Sigmoid colon (tissue), 7 donors: ENCODE measurements around the gene SLC35F1. TPM values are rescaled to one million over a fixed set of nuclear protein-coding genes. Genes with fewer than 3 reads are reported as not detected.

Source experiments
- DNase-seq: peaks from one replicate; pipeline ENCODE4 v3.0.0-alpha.2; 2019
- H3K27ac ChIP-seq, 4 donors: fragments of 200-600 bp; sonication (generic); one replicate each; pipeline ENCODE4 v1.5.1; 2016 to 2019; ENCODE audit warnings: mild to moderate bottlenecking in 1 of 4
- H3K27me3 ChIP-seq, 3 donors: fragments of 200-600 bp; sonication (generic); one replicate each; pipeline ENCODE4 v1.5.1; 2019; ENCODE audit warnings: mild to moderate bottlenecking in 1 of 3
- H3K36me3 ChIP-seq, 4 donors: fragments of 200-600 bp; sonication (generic); one replicate each; pipeline ENCODE4 v1.5.1; 2016 to 2019
- H3K4me1 ChIP-seq, 4 donors: fragments of 200-600 bp; sonication (generic); one replicate each; pipeline ENCODE4 v1.5.1; 2017 to 2019
- H3K4me3 ChIP-seq, 4 donors: fragments of 200-600 bp; sonication (generic); one replicate each; pipeline ENCODE4 v1.5.1; 2017 to 2019; ENCODE audit warnings: mild to moderate bottlenecking in 2 of 4, moderate library complexity in 1 of 4
- H3K9me3 ChIP-seq, 4 donors: fragments of 200-600 bp in 3 of 4; sonication (generic) in 3 of 4; one replicate each; pipeline versions ENCODE4 v1.5.1 to v1.6.1; 2013 to 2019
- EP300 ChIP-seq, 4 donors: sonication (generic); formaldehyde crosslinking; IDR thresholded peaks; one replicate each; pipeline ENCODE4 v1.6.1; 2017; ENCODE audit warnings: antibody characterized with exemption in 4 of 4
- POLR2A ChIP-seq, 2 donors: fragments of 450-650 bp; IDR thresholded peaks; one replicate each; pipeline ENCODE4 v1.6.1; 2016; ENCODE audit warnings: antibody characterized with exemption in 2 of 2, mild to moderate bottlenecking in 2 of 2, moderate library complexity in 2 of 2
- POLR2AphosphoS5 ChIP-seq, 4 donors: sonication (generic); formaldehyde crosslinking; IDR thresholded peaks; one replicate each; pipeline ENCODE4 v1.6.1; 2017; ENCODE audit warnings: antibody characterized with exemption in 4 of 4
- WGBS, 2 donors: extraction: QIAGEN DNeasy Blood & Tissue Kit; methylation state at CpG; one replicate each; pipeline ENCODE4 v1.1.7; 2013; 5-methylcytosine and 5-hydroxymethylcytosine counted together
- intact Hi-C: fragments of 100-400 bp; cut with DNase I; formaldehyde crosslinking; loops from one replicate; pipeline ENCODE4 v1.15.1; 2023
- polyA plus RNA-seq, 3 donors: library from polyadenylated mRNA; stranded (reverse); fragments of 200-250 nt; gene quantifications; one replicate each; pipeline ENCODE4 v1.2.3, GENCODE V29; 2013
- total RNA-seq, 4 donors: library from RNA; depleted of rRNA; stranded (reverse); fragments of >200 nt; gene quantifications; one replicate each; pipeline ENCODE4 v1.1.0, GENCODE V29; 2016
- TF ChIP-seq, protein P1 (sequence below), 4 experiments: fragments of 450-650 bp in 3 of 4; fragments of 200-600 bp in 1 of 4; IDR thresholded peaks; one replicate each; pipeline ENCODE4 v1.5.1; 2016 to 2019; ENCODE audit warnings: antibody characterized with exemption in 4 of 4, mild to moderate bottlenecking in 3 of 4, moderate library complexity in 2 of 4
- donor health status: healthy with polysubstance abuse.
- donor health status: Bipolar disorder and iron deficiency.
- donor health status: healthy.

The SLC35F1 gene
- total and polyA plus RNA-seq, 7 donors = under 0.01 to 8.9 (median 4.0) TPM; not detected in 1

DNA sequence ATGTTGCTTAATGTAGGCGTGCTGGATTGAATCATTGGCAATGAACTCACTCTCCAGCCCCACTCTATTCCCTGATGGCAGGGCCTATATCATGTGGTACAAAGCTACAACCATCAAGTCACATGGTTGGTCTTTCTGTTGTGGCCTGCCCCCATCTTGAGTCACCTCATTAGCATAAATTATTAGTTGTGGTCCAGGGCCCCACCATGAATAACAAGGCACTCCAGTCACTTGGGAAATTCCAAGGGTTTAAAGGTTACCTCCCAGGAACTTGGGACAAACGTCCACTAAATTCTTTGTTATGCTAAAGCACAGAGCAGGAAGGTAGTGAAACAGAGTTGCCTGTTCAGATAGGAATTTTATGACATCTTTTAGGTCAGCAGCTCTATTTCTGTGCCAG lies 193.7 kb downstream of the SLC35F1 start:
- no peak for DNase-seq
- 39 to 54% methylated on average over 2 of the region's 2 CpGs for WGBS, 2 donors
- Histone ChIP-seq H3K4me1 (peaks cover 0 to 8% (median 0%) of the 10 kb centered on the region in 4 donors), H3K27me3 (no peaks in the 10 kb centered on the region), H3K9me3 (no peaks in the 10 kb centered on the region), H3K4me3 (no peak overlapping the region), H3K36me3 (no peaks in the 10 kb centered on the region), H3K27ac (no peak overlapping the region)
- no peak for TF ChIP-seq EP300 (IDR thresholded peaks at IDR 0.05)
- TF ChIP-seq POLR2AphosphoS5 (IDR thresholded peaks at IDR 0.05) = no peak
- TF ChIP-seq, protein P1, sequence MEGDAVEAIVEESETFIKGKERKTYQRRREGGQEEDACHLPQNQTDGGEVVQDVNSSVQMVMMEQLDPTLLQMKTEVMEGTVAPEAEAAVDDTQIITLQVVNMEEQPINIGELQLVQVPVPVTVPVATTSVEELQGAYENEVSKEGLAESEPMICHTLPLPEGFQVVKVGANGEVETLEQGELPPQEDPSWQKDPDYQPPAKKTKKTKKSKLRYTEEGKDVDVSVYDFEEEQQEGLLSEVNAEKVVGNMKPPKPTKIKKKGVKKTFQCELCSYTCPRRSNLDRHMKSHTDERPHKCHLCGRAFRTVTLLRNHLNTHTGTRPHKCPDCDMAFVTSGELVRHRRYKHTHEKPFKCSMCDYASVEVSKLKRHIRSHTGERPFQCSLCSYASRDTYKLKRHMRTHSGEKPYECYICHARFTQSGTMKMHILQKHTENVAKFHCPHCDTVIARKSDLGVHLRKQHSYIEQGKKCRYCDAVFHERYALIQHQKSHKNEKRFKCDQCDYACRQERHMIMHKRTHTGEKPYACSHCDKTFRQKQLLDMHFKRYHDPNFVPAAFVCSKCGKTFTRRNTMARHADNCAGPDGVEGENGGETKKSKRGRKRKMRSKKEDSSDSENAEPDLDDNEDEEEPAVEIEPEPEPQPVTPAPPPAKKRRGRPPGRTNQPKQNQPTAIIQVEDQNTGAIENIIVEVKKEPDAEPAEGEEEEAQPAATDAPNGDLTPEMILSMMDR (IDR thresholded peaks at IDR 0.05) = no peak
- no peak for TF ChIP-seq POLR2A (IDR thresholded peaks at IDR 0.05)
- intact Hi-C loops = no loop called here

DNA sequence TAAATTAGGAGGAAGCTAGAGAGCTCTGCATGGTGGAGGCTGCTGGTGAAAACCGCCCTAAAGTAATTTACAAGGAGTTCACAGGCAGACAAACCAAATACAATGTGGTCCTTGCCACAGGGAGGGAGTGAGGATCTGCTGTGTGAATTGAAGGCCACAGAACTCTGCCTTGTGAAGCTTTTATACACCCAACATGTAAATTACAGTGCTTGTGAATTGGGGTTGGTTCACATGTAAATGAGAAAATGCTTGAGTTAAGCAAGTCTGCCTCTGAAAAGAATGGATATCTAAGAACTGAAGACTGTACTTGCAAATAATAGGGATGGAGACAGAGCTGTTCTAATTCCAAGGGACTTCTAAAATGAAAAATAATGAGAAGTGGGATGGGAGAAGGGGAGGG lies 194.2 kb downstream of the SLC35F1 start:
- Histone ChIP-seq H3K27ac (no peak overlapping the region), H3K36me3 (no peaks in the 10 kb centered on the region), H3K4me3 (no peak overlapping the region), H3K27me3 (no peaks in the 10 kb centered on the region), H3K9me3 (no peaks in the 10 kb centered on the region), H3K4me1 (peaks cover 0 to 8% (median 0%) of the 10 kb centered on the region in 4 donors)
- intact Hi-C loops = no loop called here
- no peak for DNase-seq
- 59 to 70% methylated on average over 1 of the region's 1 CpG for WGBS, 2 donors
- TF ChIP-seq EP300 (IDR thresholded peaks at IDR 0.05) (no peak), POLR2AphosphoS5 (IDR thresholded peaks at IDR 0.05) (no peak), POLR2A (IDR thresholded peaks at IDR 0.05) (no peak)
- TF ChIP-seq, protein P1 (IDR thresholded peaks at IDR 0.05) = no peak

DNA sequence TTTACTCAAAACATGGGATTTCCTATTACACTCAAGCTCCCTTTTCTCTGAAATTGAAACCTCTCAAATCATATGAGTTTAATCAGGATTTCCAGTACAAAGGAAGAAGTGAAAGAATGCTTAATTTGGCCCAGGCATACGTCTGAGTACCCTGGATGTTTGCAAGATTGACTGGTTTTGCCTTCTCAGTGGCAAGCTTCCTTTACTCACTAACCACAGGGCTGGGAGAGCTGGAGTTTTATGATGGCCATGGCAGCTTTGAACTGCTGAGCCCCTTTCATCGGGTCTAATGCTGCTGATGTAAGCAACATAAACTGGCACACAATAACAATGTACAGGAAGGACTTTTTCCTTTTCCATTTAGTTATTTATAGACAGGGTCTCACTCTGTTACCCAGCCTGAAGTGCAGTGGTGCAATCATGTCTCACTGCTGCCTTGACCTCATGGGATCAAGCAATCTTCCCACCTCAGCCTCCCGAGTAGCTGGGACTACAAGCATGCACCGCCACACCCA lies 194.8 kb downstream of the SLC35F1 start:
- Histone ChIP-seq H3K9me3 (no peaks in the 10 kb centered on the region), H3K27ac (no peak overlapping the region), H3K36me3 (no peaks in the 10 kb centered on the region), H3K4me3 (no peak overlapping the region), H3K27me3 (no peaks in the 10 kb centered on the region), H3K4me1 (peaks cover 0 to 8% (median 0%) of the 10 kb centered on the region in 4 donors)
- DNase-seq = no peak
- intact Hi-C loops = no loop called here
- TF ChIP-seq EP300 (IDR thresholded peaks at IDR 0.05) (no peak), POLR2AphosphoS5 (IDR thresholded peaks at IDR 0.05) (no peak), POLR2A (IDR thresholded peaks at IDR 0.05) (no peak)
- TF ChIP-seq, protein P1 (IDR thresholded peaks at IDR 0.05) = no peak
- WGBS, 2 donors = 33 to 43% methylated on average over 4 of the region's 4 CpGs

DNA sequence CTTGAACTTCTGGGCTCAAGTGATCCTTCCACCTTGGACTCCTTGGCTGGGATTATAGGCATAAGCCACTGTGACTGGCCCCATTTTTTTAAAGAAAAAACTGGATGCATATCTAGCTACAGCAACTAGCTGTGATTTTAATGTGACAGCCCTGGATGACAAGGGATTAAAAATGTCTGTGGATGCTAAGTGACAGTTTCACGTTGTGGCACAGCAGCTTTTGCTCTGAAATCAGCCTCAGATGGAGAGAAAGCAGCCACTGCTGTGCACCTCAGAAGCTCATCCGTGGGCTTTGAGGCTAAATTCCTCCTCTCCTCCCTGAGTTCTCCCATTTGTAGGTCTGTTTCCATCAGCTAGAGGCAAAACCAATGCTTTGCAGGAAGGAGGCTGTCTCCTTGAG lies 195.3 kb downstream of the SLC35F1 start:
- no peaks in the 10 kb centered on the region for H3K36me3 ChIP-seq
- WGBS, 2 donors = 37 to 68% methylated on average over 2 of the region's 2 CpGs
- DNase-seq = no peak
- H3K27me3 ChIP-seq = no peaks in the 10 kb centered on the region
- TF ChIP-seq EP300 (IDR thresholded peaks at IDR 0.05) (no peak), POLR2A (IDR thresholded peaks at IDR 0.05) (no peak), POLR2AphosphoS5 (IDR thresholded peaks at IDR 0.05) (no peak)
- TF ChIP-seq, protein P1 (IDR thresholded peaks at IDR 0.05) = no peak
- H3K4me1 ChIP-seq = peaks cover 0 to 8% (median 0%) of the 10 kb centered on the region in 4 donors
- no peak overlapping the region for H3K27ac ChIP-seq
- intact Hi-C loops = no loop called here
- H3K9me3 ChIP-seq = no peaks in the 10 kb centered on the region
- no peak overlapping the region for H3K4me3 ChIP-seq
